ENCODE data around the gene NFIB. TPM values are rescaled to one million over a fixed set of nuclear protein-coding genes. Genes with fewer than 3 reads are reported as not detected.

NFIB gene
- total RNA-seq, 1 experiment from 2014 or later: 0.61 TPM

GRCh38 chr9:14327036-14327435 is 13.1 kb upstream of the NFIB start:
- H3K9me3 Mint-ChIP-seq (ENCODE audit: unreplicated experiment): no peaks in the 10 kb centered on the region
- no peak overlapping the region for H3K4me3 Mint-ChIP-seq (ENCODE audit: unreplicated experiment)
- DNase-seq: no peak
- BruUV-seq (replicated peaks): no TSS peak
- H3K36me3 ChIP-seq (ENCODE audit: control insufficient read depth, insufficient read depth, low read length): no peaks in the 10 kb centered on the region
- no peaks in the 10 kb centered on the region for H3K4me1 ChIP-seq
- no peak overlapping the region for H3K27ac Mint-ChIP-seq (ENCODE audit: unreplicated experiment)
- TF ChIP-seq, protein P1, sequence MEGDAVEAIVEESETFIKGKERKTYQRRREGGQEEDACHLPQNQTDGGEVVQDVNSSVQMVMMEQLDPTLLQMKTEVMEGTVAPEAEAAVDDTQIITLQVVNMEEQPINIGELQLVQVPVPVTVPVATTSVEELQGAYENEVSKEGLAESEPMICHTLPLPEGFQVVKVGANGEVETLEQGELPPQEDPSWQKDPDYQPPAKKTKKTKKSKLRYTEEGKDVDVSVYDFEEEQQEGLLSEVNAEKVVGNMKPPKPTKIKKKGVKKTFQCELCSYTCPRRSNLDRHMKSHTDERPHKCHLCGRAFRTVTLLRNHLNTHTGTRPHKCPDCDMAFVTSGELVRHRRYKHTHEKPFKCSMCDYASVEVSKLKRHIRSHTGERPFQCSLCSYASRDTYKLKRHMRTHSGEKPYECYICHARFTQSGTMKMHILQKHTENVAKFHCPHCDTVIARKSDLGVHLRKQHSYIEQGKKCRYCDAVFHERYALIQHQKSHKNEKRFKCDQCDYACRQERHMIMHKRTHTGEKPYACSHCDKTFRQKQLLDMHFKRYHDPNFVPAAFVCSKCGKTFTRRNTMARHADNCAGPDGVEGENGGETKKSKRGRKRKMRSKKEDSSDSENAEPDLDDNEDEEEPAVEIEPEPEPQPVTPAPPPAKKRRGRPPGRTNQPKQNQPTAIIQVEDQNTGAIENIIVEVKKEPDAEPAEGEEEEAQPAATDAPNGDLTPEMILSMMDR (IDR thresholded peaks at IDR 0.05; ENCODE audit: insufficient read depth in 1 of 2, low read depth in 1 of 2, low read length in 1 of 2, severe bottlenecking in 1 of 2, unreplicated experiment in 1 of 2): no peak
- intact Hi-C loops (cut with micrococcal nuclease; ENCODE audit: unreplicated experiment): no loop called here
- H3K27me3 Mint-ChIP-seq (ENCODE audit: insufficient read depth, unreplicated experiment): peaks cover 3% of the 10 kb centered on the region
- ChIA-PET CTCF (no interaction called here), POLR2A (no interaction called here)
- H3K4me1 Mint-ChIP-seq (ENCODE audit: low read depth, unreplicated experiment): no peaks in the 10 kb centered on the region
- H3K4me3 ChIP-seq (ENCODE audit: low read depth, low read length): no peak overlapping the region
- H3K9me3 ChIP-seq: no peaks in the 10 kb centered on the region
- H3K36me3 Mint-ChIP-seq (ENCODE audit: insufficient read depth, unreplicated experiment): no peaks in the 10 kb centered on the region
- H3K27me3 ChIP-seq (replicated peaks; ENCODE audit: control insufficient read depth, insufficient read depth, low read length): no peaks in the 10 kb centered on the region

- no peak for DNase-seq
- H3K4me3 ChIP-seq (ENCODE audit: low read depth, low read length): no peak overlapping the region
- POLR2A ChIA-PET: no interaction called here
- H3K4me1 Mint-ChIP-seq (ENCODE audit: low read depth, unreplicated experiment): no peaks in the 10 kb centered on the region
- H3K27me3 ChIP-seq (replicated peaks; ENCODE audit: control insufficient read depth, insufficient read depth, low read length): no peaks in the 10 kb centered on the region
- intact Hi-C loops (cut with micrococcal nuclease; ENCODE audit: unreplicated experiment): no loop called here
- no peaks in the 10 kb centered on the region for H3K9me3 Mint-ChIP-seq (ENCODE audit: unreplicated experiment)
- H3K27ac Mint-ChIP-seq (ENCODE audit: unreplicated experiment): no peak overlapping the region
- no peaks in the 10 kb centered on the region for H3K9me3 ChIP-seq
- TF ChIP-seq, protein P1 (IDR thresholded peaks at IDR 0.05; ENCODE audit: insufficient read depth in 1 of 2, low read depth in 1 of 2, low read length in 1 of 2, severe bottlenecking in 1 of 2, unreplicated experiment in 1 of 2): no peak
- no TSS peak for BruUV-seq (replicated peaks)
- H3K36me3 ChIP-seq (ENCODE audit: control insufficient read depth, insufficient read depth, low read length): no peaks in the 10 kb centered on the region
- no peak overlapping the region for H3K4me3 Mint-ChIP-seq (ENCODE audit: unreplicated experiment)
- peaks cover 6% of the 10 kb centered on the region for H3K27me3 Mint-ChIP-seq (ENCODE audit: insufficient read depth, unreplicated experiment)
- CTCF ChIA-PET: no interaction called here
- H3K36me3 Mint-ChIP-seq (ENCODE audit: insufficient read depth, unreplicated experiment): no peaks in the 10 kb centered on the region
- no peaks in the 10 kb centered on the region for H3K4me1 ChIP-seq
Observed at GRCh38 chr9:14326264-14326826, 12.4 kb upstream of the NFIB start.

DNA sequence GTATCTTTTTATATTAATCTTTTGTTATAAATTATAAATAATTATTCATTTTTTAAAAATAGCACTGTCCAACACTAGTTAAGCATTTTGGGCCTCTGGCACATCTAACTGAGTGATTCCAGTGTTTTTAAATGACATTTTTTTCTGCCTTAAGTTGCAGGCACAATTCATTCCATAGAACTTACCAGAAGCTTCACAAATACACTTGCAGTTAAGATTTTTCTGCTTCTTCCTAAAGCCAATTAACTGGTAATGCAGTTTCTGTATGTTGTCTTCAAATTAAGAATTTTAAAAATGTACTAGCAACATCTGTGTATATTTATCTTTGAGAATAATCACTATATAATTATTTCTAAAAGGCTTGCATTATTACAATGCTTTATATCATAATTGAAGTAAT is 11.2 kb upstream of the NFIB start:
- H3K27me3 Mint-ChIP-seq (ENCODE audit: insufficient read depth, unreplicated experiment): peaks cover 12% of the 10 kb centered on the region
- intact Hi-C loops (cut with micrococcal nuclease; ENCODE audit: unreplicated experiment): no loop called here
- no TSS peak for BruUV-seq (replicated peaks)
- no peaks in the 10 kb centered on the region for H3K9me3 Mint-ChIP-seq (ENCODE audit: unreplicated experiment)
- H3K4me1 ChIP-seq: no peaks in the 10 kb centered on the region
- no peak overlapping the region for H3K4me3 Mint-ChIP-seq (ENCODE audit: unreplicated experiment)
- no peaks in the 10 kb centered on the region for H3K4me1 Mint-ChIP-seq (ENCODE audit: low read depth, unreplicated experiment)
- DNase-seq: no peak
- no peaks in the 10 kb centered on the region for H3K36me3 Mint-ChIP-seq (ENCODE audit: insufficient read depth, unreplicated experiment)
- H3K27ac Mint-ChIP-seq (ENCODE audit: unreplicated experiment): no peak overlapping the region
- H3K36me3 ChIP-seq (ENCODE audit: control insufficient read depth, insufficient read depth, low read length): no peaks in the 10 kb centered on the region
- POLR2A ChIA-PET: no interaction called here
- no peaks in the 10 kb centered on the region for H3K9me3 ChIP-seq
- CTCF ChIA-PET: no interaction called here
- no peaks in the 10 kb centered on the region; the same call in 1 of the 2 replicates for H3K27me3 ChIP-seq (replicated peaks; ENCODE audit: control insufficient read depth, insufficient read depth, low read length)
- no peak overlapping the region for H3K4me3 ChIP-seq (ENCODE audit: low read depth, low read length)
- TF ChIP-seq, protein P1 (IDR thresholded peaks at IDR 0.05; ENCODE audit: insufficient read depth in 1 of 2, low read depth in 1 of 2, low read length in 1 of 2, severe bottlenecking in 1 of 2, unreplicated experiment in 1 of 2): no peak
